Keratinocyte (primary cell): ENCODE results near the gene RGS3. TPM values are rescaled to one million over a fixed set of nuclear protein-coding genes. Genes with fewer than 3 reads are reported as not detected.

ENCODE experiments used
- DNase-seq: peaks from one replicate; pipeline ENCODE4 v3.0.0-alpha.2; 2011; ENCODE audit warnings: low read depth, missing footprints, low spot score
- FAIRE-seq: peaks from 2 replicates; lab custom pipeline; 2011; peaks lifted over from hg19 to GRCh38; lab: Jason Lieb, UNC
- H2AFZ ChIP-seq: 2 replicates; pipeline ENCODE4 v1.6.0; 2012; ENCODE audit warnings: low read length, control low read depth, inconsistent platforms; ENCODE audit not compliant: control insufficient read depth
- H3K27ac ChIP-seq: 2 replicates; pipeline ENCODE4 v1.5.1; 2011; ENCODE audit warnings: low read length; ENCODE audit not compliant: control insufficient read depth, insufficient read depth
- H3K27me3 ChIP-seq: 3 replicates; pipeline ENCODE4 v1.6.0; 2011; ENCODE audit warnings: low read length; ENCODE audit not compliant: control insufficient read depth, insufficient read depth; ENCODE audit errors: extremely low read depth
- H3K36me3 ChIP-seq, 2 experiments: 2 replicates in 1 of 2; 3 replicates in 1 of 2; pipeline ENCODE4 v1.5.1; 2011; ENCODE audit warnings: low read length in 2 of 2, mild to moderate bottlenecking in 1 of 2; ENCODE audit not compliant: control insufficient read depth in 2 of 2, insufficient read depth in 2 of 2; ENCODE audit errors: extremely low read depth in 1 of 2
- H3K4me1 ChIP-seq: 3 replicates; pipeline ENCODE4 v1.5.1; 2011; ENCODE audit warnings: low read length; ENCODE audit not compliant: control insufficient read depth, insufficient read depth; ENCODE audit errors: extremely low read depth
- H3K4me2 ChIP-seq: 3 replicates; pipeline ENCODE4 v1.6.0; 2011; ENCODE audit warnings: low read depth, low read length; ENCODE audit not compliant: control insufficient read depth, insufficient read depth; ENCODE audit errors: extremely low read depth
- H3K4me3 ChIP-seq, 3 experiments: fragments of 200-600 bp in 1 of 3; sonication (generic) in 1 of 3; 2 replicates in 2 of 3; 3 replicates in 1 of 3; pipeline ENCODE4 v1.5.1; 2011 to 2016; ENCODE audit warnings: low read length in 3 of 3, mild to moderate bottlenecking in 3 of 3, control low read depth in 2 of 3, inconsistent platforms in 1 of 3, low read depth in 1 of 3, mixed read lengths in 1 of 3, mixed run types in 1 of 3, moderate library complexity in 1 of 3; ENCODE audit not compliant: control insufficient read depth in 2 of 3, insufficient read depth in 2 of 3; ENCODE audit errors: extremely low read depth in 1 of 3
- H3K79me2 ChIP-seq: 2 replicates; pipeline ENCODE4 v1.6.0; 2012; ENCODE audit warnings: low read length; ENCODE audit not compliant: control insufficient read depth, insufficient read depth
- H3K9ac ChIP-seq: 3 replicates; pipeline ENCODE4 v1.6.0; 2011; ENCODE audit warnings: low read length; ENCODE audit not compliant: control insufficient read depth, insufficient read depth; ENCODE audit errors: extremely low read depth
- H3K9me1 ChIP-seq: 3 replicates; pipeline ENCODE4 v1.6.0; 2011; ENCODE audit warnings: low read length; ENCODE audit not compliant: control insufficient read depth, insufficient read depth; ENCODE audit errors: extremely low read depth
- H3K9me3 ChIP-seq: 2 replicates; pipeline ENCODE4 v1.5.1; 2012; ENCODE audit warnings: low read depth, low read length; ENCODE audit not compliant: control insufficient read depth
- H4K20me1 ChIP-seq: 3 replicates; pipeline ENCODE4 v1.6.0; 2011; ENCODE audit warnings: low read length; ENCODE audit not compliant: control insufficient read depth, insufficient read depth; ENCODE audit errors: extremely low read depth
- CTCF ChIP-seq, 3 experiments: IDR thresholded peaks in 1 of 3; conservative IDR thresholded peaks in 1 of 3; optimal IDR thresholded peaks in 1 of 3; 2 replicates in 2 of 3; 3 replicates in 1 of 3; pipeline versions ENCODE3 to v1.5.1; 2011; ENCODE audit warnings: low read length in 3 of 3, mild to moderate bottlenecking in 3 of 3, moderate library complexity in 2 of 3, control low read depth in 1 of 3, inconsistent platforms in 1 of 3; ENCODE audit not compliant: insufficient read depth in 2 of 3; ENCODE audit errors: extremely low read depth in 1 of 3
- EZH2 ChIP-seq: IDR thresholded peaks from one replicate; pipeline ENCODE4 v1.6.1; 2012; ENCODE audit warnings: inconsistent platforms, mild to moderate bottlenecking, low read length, moderate library complexity
- dilution Hi-C: fragments of 300-500 bp; cut with MboI; formaldehyde crosslinking; loops from one replicate; pipeline ENCODE4 v1.7.0; 2020; ENCODE audit warnings: low sequenced_read_pairs; ENCODE audit not compliant: extremely low pct_ligation_motif_present
- polyA plus RNA-seq, 5 experiments: library from polyadenylated mRNA; depleted of rRNA in 3 of 5; stranded (reverse) in 3 of 5; stranded (forward) in 1 of 5; unstranded in 1 of 5; fragments of >200 nt; gene quantifications; 1 replicate in 1 of 5; 2 replicates in 3 of 5; 3 replicates in 1 of 5; pipeline versions ENCODE4 v1.2.1 to v1.2.3, GENCODE V29; 2011 to 2012; ENCODE audit warnings: missing spikeins in 2 of 5, low read depth in 1 of 5, low replicate concordance in 1 of 5

RGS3 gene
- polyA plus RNA-seq, 1 donor (not counting 4 experiments of a cell fraction or from before 2014, with no cell fraction given) = 19.6 TPM

- no peaks in the 10 kb centered on the region for H3K4me1 ChIP-seq
- DNase-seq (no peak), FAIRE-seq (no peak)
- H3K79me2 ChIP-seq = no peaks in the 10 kb centered on the region
- no peaks in the 10 kb centered on the region for H4K20me1 ChIP-seq
- no peaks in the 10 kb centered on the region for H3K9me3 ChIP-seq
- H3K9ac ChIP-seq = no peak overlapping the region
- H3K36me3 ChIP-seq = no peaks in the 10 kb centered on the region
- H3K4me2 ChIP-seq = no peak overlapping the region
- dilution Hi-C loops = no loop called here
- no peaks in the 10 kb centered on the region for H3K9me1 ChIP-seq
- H3K27ac ChIP-seq = no peak overlapping the region
- peaks cover 3% of the 10 kb centered on the region for H3K27me3 ChIP-seq
- no peak overlapping the region for H3K4me3 ChIP-seq
- TF ChIP-seq EZH2 (no peak), CTCF (optimal IDR thresholded peaks at IDR 0.05 in 1 of 3, IDR thresholded peaks at IDR 0.05 in 1 of 3, conservative IDR thresholded peaks at IDR 0.05 in 1 of 3; ENCODE audit: extremely low read depth in 1 of 3, insufficient read depth in 2 of 3, low read length in 3 of 3) (no peak)
- H2AFZ ChIP-seq = no peak overlapping the region
These were observed 61.7 kb downstream of the RGS3 start for GRCh38 chr9:113525205-113525604.

GRCh38 chr9:113525831-113526230, 62.3 kb downstream of the RGS3 start:
- Histone ChIP-seq H2AFZ (no peak overlapping the region), H3K4me3 (no peak overlapping the region), H3K27me3 (peaks cover 4% of the 10 kb centered on the region), H3K79me2 (no peaks in the 10 kb centered on the region), H3K9me3 (no peaks in the 10 kb centered on the region), H4K20me1 (no peaks in the 10 kb centered on the region), H3K9ac (no peak overlapping the region), H3K9me1 (no peaks in the 10 kb centered on the region), H3K36me3 (no peaks in the 10 kb centered on the region), H3K27ac (no peak overlapping the region), H3K4me2 (no peak overlapping the region), H3K4me1 (no peaks in the 10 kb centered on the region)
- no peak for FAIRE-seq
- no peak for DNase-seq
- TF ChIP-seq CTCF (optimal IDR thresholded peaks at IDR 0.05 in 1 of 3, IDR thresholded peaks at IDR 0.05 in 1 of 3, conservative IDR thresholded peaks at IDR 0.05 in 1 of 3; ENCODE audit: extremely low read depth in 1 of 3, insufficient read depth in 2 of 3, low read length in 3 of 3) (no peak), EZH2 (no peak)
- dilution Hi-C loops = no loop called here
